GM21390 (cell line): ENCODE measurements around the gene TTC34.
"Not testable (repeated sequence)": the region's sequence is repeated elsewhere in the genome, so short reads cannot be mapped to it uniquely, and the experiment has no call there.

Source experiments
- ATAC-seq: cut with Tn5 transposase; IDR thresholded peaks from one replicate; pipeline ENCODE4 v1.9.1; 2021; ENCODE audit not compliant: unreplicated experiment

The TTC34 gene

GRCh38 chr1:2684878-2685277 is 116.6 kb downstream of the TTC34 start:
- not testable (repeated sequence) for ATAC-seq

DNA sequence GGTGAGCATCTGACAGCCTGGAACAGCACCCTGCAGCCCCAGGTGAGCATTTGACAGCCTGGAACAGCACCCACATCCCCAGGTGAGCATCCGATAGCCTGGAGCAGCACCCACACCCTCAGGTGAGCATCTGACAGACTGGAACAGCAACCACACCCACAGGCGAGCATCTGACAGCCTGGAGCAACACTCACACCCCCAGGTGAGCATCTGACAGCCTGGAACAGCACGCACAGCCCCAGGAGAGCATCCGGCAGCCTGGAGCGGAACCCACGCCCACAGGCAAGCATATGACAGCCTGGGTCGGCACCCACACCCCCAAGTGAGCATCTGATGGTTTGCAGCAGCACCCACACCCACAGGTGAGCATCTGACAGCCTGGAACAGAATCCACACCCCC is 117.5 kb downstream of the TTC34 start:
- ATAC-seq: not testable (repeated sequence)

DNA sequence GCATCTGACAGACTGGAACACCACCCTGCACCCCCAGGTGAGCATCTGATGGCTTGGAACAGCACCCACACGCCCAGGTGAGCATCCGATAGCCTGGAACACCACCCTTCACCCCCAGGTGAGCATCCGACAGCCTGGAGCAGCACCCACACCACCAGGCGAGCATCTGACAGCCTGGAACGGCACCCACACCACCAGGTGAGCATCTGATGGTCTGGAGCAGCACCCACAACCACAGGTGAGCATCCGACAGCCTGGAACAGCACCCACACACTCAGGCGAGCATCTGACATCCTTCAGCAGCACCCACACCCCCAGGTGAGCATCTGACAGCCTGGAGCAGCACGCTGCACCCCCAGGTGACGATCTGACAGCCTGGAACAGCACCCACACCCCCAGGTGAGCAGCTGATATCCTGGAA is 118.2 kb downstream of the TTC34 start:
- not testable (repeated sequence) for ATAC-seq

DNA sequence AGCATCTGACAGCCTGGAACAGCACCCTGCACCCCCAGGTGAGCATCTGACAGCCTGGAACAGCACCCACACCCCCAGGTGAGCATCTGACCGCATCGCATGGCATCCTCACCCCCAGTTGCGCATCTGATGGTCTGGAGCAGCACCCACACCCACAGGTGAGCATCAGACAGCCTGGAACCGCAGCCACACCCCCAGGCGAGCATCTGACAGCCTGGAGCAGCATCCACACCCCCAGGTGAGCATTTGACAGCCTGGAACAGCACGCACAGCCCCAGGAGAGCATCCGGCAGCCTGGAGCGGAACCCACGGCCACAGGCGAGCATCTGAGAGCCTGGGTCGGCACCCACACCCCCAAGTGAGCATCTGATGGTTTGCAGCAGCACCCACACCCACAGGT is 118.6 kb downstream of the TTC34 start:
- ATAC-seq: not testable (repeated sequence)

DNA sequence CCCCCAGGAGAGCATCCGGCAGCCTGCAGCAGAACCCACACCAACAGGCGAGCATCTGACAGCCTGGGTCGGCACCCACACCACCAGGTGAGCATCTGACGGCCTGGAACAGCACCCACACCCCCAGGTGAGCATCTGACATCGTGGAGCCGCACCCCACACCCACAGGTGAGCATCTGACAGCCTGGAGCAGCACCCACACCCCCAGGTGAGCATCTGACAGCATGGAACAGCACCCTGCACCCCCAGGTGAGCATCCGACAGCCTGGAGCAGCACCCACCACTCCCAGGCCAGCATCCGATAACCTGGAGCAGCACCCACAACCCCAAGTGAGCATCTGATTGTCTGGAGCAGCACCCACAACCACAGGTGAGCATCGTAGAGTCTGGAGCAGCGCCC is 124.8 kb downstream of the TTC34 start:
- ATAC-seq: not testable (repeated sequence)

GRCh38 chr1:2671656-2672055 is 129.8 kb downstream of the TTC34 start:
- ATAC-seq: not testable (repeated sequence)

GRCh38 chr1:2659806-2660205 is 141.7 kb downstream of the TTC34 start:
- not testable (repeated sequence) for ATAC-seq

DNA sequence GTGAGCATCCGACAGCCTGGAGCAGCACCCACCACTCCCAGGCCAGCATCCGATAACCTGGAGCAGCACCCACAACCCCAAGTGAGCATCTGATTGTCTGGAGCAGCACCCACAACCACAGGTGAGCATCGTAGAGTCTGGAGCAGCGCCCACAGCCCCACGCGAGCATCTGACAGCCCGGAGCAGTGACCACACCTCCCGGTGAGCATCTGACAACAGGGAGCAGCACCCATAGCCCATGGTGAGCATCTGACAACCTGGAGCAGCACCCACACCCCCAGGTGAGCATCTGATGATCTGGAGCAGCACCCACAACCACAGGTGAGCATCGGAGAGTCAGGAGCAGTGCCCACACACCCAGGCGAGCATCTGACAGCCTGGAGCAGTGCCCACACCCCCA is 143.6 kb downstream of the TTC34 start:
- ATAC-seq: not testable (repeated sequence)

DNA sequence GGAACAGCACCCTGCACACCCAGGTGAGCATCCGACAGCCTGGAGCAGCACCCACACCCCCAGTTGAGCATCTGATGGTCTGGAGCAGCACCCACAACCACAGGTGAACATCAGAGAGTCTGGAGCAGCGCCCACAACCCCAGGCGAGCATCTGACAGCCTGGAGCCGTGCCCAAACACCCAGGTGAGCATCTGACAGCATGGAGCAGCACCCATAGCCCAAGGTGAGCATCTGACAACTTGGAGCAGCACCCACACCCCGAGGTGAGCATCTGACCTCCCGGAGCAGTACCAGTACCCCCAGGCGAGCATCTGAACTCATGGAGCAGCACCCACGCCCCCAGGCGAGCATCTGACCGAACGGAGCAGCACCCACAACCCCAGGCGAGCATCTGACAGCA is 144.4 kb downstream of the TTC34 start:
- not testable (repeated sequence) for ATAC-seq

DNA sequence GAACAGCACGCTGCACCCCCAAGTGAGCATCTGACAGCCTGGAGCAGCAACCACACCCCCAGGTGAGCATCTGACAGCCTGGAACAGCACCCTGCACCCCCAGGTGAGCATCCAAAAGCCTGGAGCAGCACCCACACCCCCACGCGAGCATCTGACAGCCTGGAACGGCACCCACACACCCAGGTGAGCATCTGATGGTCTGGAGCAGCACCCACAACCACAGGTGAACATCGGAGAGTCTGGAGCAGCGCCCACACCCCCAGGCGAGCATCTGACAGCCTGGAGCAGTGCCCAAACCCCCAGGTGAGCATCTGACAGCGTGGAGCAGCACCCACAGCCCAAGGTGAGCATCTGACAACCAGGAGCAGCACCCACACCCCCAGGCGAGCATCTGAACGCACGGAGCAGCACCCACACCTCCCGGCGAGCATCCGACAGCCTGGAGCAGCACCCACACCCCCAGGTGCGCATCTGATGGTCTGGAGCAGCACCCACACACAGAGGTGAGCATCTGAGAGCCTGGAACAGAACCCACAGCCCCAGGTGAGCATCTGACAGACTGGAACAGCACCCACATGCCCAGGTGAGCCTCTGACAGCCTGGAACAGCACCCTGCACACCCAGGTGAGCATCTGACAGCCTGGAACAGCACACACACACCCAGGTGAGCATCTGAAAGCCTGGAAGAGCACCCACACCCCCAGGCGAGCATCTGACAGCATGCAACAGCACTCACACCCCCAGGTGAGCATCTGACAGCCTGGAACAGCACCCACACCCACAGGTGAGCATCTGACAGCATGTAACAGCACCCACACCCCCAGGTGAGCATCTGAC is 145.7 kb downstream of the TTC34 start:
- ATAC-seq: not testable (repeated sequence)

DNA sequence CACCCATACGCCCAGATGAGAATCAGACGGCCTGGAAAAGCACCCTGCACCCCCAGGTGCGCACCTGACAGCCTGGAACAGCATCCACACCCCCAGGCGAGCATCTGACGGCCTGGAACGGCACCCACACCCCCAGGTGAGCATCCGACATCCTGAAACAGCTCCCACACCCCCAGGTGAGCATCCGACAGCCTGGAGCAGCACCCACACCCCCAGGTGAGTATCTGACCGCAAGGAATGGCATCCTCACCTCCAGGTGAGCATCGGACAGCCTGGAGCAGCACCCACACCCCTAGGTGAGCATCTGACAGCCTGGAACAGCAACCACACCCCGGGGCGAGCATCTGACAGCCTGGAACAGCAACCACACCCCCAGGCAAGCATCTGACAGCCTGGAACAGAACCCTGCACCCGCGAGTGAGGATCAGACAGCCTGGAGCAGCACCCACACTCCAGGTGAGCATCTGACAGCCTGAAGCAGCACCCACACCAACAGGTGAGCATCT is 147.0 kb downstream of the TTC34 start:
- ATAC-seq: not testable (repeated sequence)

GRCh38 chr1:2653741-2654442 is 147.6 kb downstream of the TTC34 start:
- not testable (repeated sequence) for ATAC-seq

- not testable (repeated sequence) for ATAC-seq
Observed at GRCh38 chr1:2652926-2653571, 148.4 kb downstream of the TTC34 start.

GRCh38 chr1:2652152-2652925 is 149.2 kb downstream of the TTC34 start:
- ATAC-seq: not testable (repeated sequence)

- no peak for ATAC-seq
Observed at GRCh38 chr1:2650967-2651645, 150.4 kb downstream of the TTC34 start.

- ATAC-seq: no peak
Observed at GRCh38 chr1:2646837-2647236, 154.7 kb downstream of the TTC34 start.

DNA sequence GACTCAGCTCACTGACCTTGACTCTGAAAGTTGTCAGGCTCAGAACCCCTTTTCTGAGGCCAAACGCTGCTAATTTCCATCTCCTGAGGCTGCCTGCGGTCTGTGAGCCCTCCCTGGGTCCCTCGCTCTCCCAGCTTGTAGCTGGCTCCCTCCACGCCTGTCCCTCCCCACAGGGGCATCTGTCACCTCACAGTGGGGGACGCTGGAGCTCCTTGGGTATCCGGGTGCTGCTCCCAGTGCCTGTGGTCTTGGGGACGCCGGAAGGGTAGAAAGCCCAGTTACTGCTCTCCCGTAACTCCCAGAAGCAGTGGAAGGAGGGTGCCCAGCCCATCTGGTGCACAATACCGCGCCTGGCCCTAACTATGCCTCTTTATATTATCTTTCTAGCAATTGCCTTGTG is 155.7 kb downstream of the TTC34 start:
- no peak for ATAC-seq

DNA sequence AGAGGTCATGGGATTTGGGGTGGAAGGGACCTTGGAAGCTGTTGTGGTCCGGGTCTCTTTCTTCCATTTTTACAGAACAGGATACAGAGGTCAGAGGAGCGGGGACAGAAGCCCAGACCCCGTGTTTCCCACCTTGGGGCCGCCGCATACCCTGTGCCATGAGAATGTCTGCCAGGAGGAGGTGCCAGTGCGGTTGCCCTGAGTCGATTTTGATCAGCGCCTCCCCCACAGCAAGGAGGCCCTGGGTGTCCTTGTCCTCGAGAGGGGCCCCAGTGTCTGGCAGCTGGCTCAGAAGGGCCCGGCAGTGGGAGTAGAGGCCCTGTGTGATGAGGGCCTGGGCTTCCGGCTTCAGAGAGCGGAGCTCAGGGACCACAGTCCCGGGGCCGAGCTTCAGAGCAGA is 156.3 kb downstream of the TTC34 start:
- no peak for ATAC-seq

- ATAC-seq: no peak
Observed at GRCh38 chr1:2644591-2645101, 156.8 kb downstream of the TTC34 start.

DNA sequence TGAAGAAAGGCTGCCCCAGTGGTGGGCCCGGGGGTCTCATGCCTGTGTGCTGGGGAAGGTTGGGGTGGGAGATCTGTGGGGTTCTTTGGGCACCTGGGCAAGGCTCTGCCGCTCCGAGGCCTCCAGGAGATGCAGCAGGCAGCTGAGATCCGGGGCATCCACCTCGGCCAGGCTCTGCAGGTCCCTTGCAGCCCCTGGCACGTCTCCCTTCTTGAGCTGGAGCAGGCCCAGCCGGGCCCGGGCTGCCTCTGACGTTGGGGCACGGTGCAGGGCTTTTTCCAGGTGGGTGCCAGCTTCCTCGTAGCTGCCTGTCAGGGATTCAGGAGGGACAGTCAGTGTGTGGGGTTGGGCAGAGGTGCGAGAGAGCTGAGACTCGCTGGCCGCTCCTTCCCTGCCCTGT is 157.3 kb downstream of the TTC34 start:
- ATAC-seq: no peak
